Activated T-cell treated with anti-CD3 and anti-CD28 coated beads, Interleukin-2, amount 50 U/mL, for 4 hours (primary cell): ENCODE measurements around the gene PLVAP. TPM values are rescaled to one million over a fixed set of nuclear protein-coding genes. Genes with fewer than 3 reads are reported as not detected.

Source experiments
- ATAC-seq, 2 donors: fragments of 200-7000 bp; cut with Tn5 transposase; one replicate each; pipeline ENCODE4 v1.10.0; 2021
- DNase-seq: peaks from one replicate; pipeline ENCODE4 v3.0.0-alpha.2; 2020
- H3K27me3 Mint-ChIP-seq: one replicate; pipeline ENCODE4 v1.8.0; 2021; ENCODE audit warnings: low read depth, mixed read lengths
- H3K36me3 Mint-ChIP-seq: one replicate; pipeline ENCODE4 v1.8.0; 2022; ENCODE audit warnings: mixed read lengths; ENCODE audit not compliant: insufficient read depth
- H3K4me1 Mint-ChIP-seq: one replicate; pipeline ENCODE4 v1.8.0; 2021; ENCODE audit warnings: low read depth, mixed read lengths
- H3K4me3 Mint-ChIP-seq: one replicate; pipeline ENCODE4 v1.8.0; 2021; ENCODE audit warnings: mild to moderate bottlenecking, moderate library complexity, mixed read lengths
- H3K9me3 Mint-ChIP-seq: one replicate; pipeline ENCODE4 v1.8.0; 2021; ENCODE audit warnings: mixed read lengths
- total RNA-seq, 3 donors: library from RNA; stranded (reverse); gene quantifications; one replicate each; pipeline ENCODE4 v1.2.1, GENCODE V29; 2021

PLVAP gene
- total RNA-seq, 3 donors from 2014 or later: 0.18 TPM; not detected in 2

DNA sequence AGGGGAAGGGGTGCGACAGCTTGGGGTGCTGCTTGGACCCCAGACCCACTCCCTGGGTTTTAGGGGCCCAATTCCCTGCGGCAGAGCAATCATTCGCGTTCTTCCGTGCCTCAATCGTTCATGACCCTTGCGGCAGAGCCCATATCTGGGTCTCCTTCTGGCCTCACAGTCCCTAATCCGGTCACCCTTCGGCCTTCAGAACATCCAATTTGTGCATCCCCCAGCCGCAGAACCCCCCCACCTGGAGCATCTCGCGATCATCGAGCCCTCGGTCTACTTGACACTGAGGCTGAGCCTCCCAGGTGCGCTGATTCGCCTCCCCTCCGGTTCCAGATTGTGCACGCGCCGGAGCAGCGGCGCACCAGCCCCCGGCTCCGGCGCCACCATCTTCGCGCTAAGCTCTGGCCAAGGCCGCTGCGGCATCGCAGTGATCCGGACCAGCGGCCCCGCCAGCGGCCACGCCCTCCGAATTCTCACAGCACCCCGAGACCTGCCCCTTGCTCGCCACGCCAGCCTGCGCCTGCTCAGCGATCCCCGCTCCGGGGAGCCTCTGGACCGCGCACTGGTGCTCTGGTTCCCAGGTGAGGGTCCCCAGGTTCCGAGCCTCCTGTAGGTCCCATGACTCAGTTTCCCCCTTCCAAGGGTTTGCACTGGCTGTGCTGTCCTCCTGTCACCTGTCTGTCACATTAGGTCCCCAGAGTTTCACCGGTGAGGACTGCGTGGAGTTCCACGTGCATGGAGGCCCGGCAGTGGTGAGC, 39.3 kb downstream of the PLVAP start:
- no peaks in the 10 kb centered on the region for H3K9me3 Mint-ChIP-seq
- no peaks in the 10 kb centered on the region for H3K27me3 Mint-ChIP-seq
- DNase-seq: no peak
- H3K36me3 Mint-ChIP-seq: no peaks in the 10 kb centered on the region
- H3K4me3 Mint-ChIP-seq: peak overlapping the region; percentile 85
- H3K4me1 Mint-ChIP-seq: peaks cover 33% of the 10 kb centered on the region
- peak; percentile 2 to 6 for ATAC-seq

DNA sequence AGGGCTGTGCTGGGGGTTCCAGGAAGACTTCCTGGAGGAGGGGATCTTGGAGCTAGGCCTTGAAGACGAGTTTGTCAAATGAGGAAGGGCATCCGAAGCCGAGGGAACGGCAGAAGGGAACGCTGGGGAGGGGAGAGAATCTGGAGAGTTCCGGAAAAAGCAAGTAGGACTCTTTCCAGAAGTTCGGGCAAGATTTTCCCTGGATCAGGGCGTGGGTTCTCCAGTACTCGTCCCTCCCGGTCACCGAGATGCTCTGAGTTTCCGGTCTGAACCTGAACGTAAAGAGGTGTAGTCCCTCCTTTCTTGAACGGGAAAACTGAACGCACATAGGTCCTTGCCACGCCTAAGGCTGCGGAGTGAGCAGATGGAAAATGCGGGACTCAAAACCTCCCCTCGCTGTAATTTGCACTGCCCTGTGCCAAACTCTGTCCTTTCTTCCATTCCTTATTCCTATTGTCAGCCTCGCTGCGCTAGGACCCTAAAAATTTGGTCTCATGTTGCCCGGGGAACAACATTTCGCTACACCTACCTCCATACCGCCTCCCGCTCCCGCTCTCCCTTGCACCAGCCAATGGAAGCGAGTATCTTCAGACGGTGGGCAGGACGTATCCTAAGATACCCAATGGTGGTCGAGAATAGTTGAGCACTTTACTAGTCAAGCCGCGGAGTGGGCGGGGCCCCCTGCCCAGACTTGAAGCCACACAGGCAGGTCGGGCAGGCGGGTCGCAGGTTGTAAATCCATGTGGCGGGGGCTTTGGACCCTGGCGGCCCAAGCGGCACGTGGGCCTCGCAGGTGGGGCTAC, 40.1 kb downstream of the PLVAP start, which contains the start of gene GTPBP3:
Gene GTPBP3, plus strand, starts transcription at position 682 of the 803 bp plus-strand sequence. Its CDS starts 59 bp downstream, at position 741.
- Mint-ChIP-seq H3K36me3 (no peaks in the 10 kb centered on the region), H3K4me1 (peaks cover 34% of the 10 kb centered on the region)
- ATAC-seq: peak; percentile 87 to 88

DNA sequence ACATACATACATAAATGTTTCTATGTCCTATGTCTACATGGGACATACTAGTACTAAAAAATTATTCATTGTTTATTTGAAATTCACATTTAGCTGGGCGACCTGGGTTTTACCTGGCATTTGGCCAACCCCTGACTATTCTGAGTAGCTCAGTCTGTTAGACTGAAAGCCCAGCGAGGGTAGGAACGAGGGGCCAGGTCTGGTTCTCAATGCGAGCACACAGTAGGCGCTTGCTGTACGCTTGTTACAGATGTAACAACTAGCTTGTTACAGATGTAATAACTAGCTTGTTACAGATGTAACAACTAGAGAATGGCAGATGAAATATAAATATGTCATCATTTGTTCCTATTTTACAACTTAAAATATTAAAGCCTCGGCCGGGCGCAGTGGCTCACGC, 41.6 kb downstream of the PLVAP start:
- Mint-ChIP-seq H3K4me1 (peaks cover 35% of the 10 kb centered on the region), H3K36me3 (no peaks in the 10 kb centered on the region), H3K27me3 (no peaks in the 10 kb centered on the region), H3K9me3 (no peaks in the 10 kb centered on the region), H3K4me3 (peak overlapping the region; percentile 81)
- ATAC-seq (no peak), DNase-seq (no peak)

More for the DNA sequence above, 40.1 kb downstream of the PLVAP start, which contains the start of gene GTPBP3:
- H3K9me3 Mint-ChIP-seq: no peaks in the 10 kb centered on the region
- H3K27me3 Mint-ChIP-seq: no peaks in the 10 kb centered on the region
- peak within 1 kb of the TSS; percentile 85 for H3K4me3 Mint-ChIP-seq
- DNase-seq: peak; percentile 95

DNA sequence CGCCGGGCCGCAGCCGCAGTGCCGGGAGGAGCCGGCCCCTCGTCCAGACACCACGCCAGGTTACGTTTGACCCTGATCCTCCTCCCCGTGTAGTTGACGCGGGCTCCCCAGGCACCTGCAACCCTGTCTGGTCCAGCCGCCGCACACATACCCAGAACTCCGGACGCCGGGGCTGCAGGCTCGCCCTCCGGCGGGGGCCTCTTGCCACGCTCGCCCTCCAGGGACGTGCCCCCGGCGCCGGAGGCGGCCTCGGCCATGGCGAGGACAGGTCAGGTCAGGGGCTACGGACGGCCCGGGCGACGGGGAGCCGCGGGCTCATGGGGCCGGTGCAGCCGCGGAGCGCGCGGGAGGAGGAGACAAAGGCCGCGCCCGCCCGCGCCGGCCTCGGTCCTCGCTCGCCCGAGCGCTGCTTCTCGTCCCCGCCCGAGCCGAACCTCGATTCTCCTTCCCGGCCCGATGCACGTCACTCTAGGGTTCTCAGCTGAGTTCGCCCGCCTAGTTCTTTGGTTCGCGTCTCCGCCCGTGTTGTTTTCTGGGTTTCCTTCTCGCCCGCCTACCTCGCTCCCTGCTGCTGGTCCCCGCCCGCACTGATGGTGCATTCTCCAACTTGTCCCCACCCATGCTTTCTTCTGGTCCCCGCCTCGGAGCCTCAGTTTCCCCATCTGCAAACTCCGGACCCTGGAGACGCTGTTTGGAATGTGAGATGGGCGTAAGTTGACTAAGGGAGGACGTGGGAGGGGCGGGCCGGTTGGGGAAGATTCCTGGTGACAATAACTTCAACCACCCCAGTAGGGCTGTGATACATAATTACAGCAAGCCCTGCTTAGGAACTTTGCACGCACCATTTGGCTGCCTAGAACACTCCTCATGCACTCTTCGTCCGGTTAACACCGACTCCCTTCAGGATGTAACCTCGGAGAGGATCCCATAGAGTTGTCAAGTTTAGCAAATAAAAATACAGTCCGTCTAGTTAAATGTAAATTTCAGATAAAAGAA, 42.4 kb downstream of the PLVAP start, which contains the start of gene ANO8:
Gene ANO8, minus strand, starts transcription at position 442 of the 996 bp plus-strand sequence. Its CDS starts 185 bp downstream, at position 257.
- H3K9me3 Mint-ChIP-seq: no peaks in the 10 kb centered on the region
- H3K27me3 Mint-ChIP-seq: peaks cover 2% of the 10 kb centered on the region
- no peaks in the 10 kb centered on the region for H3K36me3 Mint-ChIP-seq
- H3K4me1 Mint-ChIP-seq: peaks cover 39% of the 10 kb centered on the region
- ATAC-seq: peak; percentile 61 to 62
- DNase-seq: peak; percentile 93
- peak within 1 kb of the TSS; percentile 82 for H3K4me3 Mint-ChIP-seq

DNA sequence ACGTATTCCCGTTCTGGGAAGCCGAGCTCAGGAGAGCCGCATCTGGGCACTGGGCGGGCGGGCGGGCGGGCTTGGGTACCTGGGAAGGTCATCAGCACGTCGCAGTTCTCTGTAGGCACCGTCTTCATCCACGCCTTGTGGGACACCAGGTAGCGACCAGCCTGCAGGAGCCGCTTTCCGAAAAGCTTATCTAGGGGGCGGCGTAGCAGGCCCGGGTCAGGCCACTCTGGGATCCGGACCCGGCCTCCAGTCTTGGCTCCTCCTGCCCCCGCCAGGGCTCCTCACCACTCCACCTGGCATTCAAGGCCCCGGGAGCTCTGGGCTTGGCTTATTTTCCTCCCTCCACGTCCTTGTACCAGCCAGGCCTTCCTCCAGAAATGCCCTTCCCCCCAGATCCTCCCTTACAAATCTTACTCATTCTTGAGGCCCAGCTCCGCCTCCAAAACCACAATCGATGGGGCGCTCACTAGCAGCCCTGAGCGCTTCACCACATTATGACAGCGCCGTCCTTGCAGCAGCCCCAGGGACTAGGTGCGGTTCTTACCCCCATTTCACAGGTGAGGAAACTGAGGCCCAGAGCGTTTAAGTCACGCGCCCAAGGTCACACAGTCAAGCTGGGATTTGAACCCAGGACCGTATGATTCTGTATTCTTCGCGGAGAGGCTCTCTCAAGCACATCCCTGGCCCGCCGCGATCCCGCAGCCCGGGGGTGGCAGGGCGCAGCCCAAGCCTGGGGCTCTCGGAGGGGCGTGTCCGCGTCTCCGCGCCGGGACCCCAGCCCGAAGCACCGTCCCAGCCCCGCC, 43.3 kb downstream of the PLVAP start:
- DNase-seq (peak; percentile 72), ATAC-seq (peak; percentile 51 to 53)
- Mint-ChIP-seq H3K27me3 (peaks cover 2% of the 10 kb centered on the region), H3K4me3 (peak overlapping the region; percentile 82), H3K4me1 (peaks cover 40% of the 10 kb centered on the region), H3K36me3 (no peaks in the 10 kb centered on the region), H3K9me3 (no peaks in the 10 kb centered on the region)

DNA sequence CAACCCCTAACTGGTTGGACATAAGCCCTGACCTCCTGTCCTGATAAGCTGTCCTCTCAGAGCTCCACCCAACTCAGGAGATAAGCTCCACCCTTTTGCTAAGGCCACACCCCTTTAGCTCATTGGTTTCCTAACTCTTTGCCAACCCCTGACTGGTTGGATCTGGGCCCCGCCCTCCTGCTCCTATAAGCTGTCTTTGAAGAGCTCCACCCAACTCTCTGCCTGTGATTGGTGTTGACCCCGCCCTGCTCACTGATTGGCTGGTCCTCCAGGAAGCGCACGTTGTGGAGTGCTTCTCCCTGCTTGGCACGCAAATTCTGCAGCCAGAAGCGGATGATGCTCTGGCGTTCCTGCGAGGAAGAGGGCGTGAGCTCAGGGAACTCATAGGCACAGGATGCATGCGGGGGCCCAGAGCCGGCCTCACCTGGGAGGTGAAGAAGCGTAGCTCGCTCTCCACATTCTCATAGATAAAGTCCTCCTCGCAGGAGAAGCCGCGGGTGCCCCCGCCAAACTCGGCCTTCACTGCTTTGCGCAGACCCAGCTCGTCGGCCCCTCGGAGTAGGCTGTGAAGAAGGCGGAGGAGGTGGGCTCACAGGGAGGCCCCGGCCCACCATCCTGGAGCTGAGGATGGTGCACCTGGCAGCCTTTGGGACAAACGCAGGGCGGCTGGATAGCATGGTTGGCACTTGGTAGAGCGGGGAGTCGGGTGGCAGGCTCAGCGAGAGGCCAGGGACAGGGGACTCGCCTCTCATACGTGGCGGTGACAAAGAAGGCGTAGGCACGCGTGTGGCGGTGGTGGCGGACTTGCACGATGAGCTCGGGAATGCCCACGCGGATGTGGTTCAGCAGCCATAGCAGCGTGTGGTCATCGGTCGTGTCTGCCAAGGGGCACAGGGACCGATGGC, 44.2 kb downstream of the PLVAP start:
- no peak overlapping the region for H3K4me3 Mint-ChIP-seq
- H3K4me1 Mint-ChIP-seq: peaks cover 35% of the 10 kb centered on the region
- DNase-seq (no peak), ATAC-seq (no peak)
- no peaks in the 10 kb centered on the region for H3K36me3 Mint-ChIP-seq
- peaks cover 2% of the 10 kb centered on the region for H3K27me3 Mint-ChIP-seq
- no peaks in the 10 kb centered on the region for H3K9me3 Mint-ChIP-seq

DNA sequence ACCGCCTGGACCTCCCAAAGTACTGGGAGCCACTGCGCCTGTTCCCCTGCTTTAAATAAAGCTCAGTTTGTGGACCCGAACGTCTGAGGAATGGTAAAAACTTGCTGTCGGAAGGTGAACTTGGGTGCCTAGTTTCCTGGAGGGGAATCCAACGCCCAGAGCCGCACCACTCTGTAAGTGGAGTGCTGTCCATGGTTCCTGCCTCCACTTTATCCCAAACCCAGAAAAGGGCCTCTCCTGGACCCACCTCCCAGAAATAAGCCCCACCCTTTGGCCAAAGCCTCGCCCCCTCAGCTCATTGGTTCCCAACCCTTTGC, 44.8 kb downstream of the PLVAP start:
- DNase-seq: no peak
- Mint-ChIP-seq H3K4me3 (no peak overlapping the region), H3K9me3 (no peaks in the 10 kb centered on the region)

DNA sequence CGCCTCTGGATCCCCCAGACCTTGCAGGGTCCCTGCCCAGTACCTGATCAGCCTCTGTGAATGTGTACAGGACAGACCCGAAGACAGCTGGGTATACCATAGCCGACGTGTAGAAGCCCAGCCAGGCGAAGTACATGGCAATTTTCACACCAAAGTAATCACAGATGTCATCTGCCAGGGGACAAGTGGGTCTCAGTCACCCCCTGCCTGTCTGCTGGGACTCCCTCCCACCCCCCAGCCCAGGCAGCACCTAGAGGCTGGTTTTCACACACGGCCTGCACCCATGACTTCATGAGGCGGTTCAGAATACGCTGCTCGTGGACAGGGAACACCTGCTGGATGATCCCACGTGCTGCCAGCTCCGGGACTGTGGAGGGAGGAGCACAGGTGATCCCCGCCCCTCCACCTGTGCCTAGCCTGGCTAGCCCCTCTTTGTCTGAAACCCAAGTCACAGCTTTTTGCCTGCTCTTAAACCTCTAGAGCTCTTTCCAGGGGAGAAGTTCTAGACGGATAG, 46.0 kb downstream of the PLVAP start:
- H3K27me3 Mint-ChIP-seq: peaks cover 2% of the 10 kb centered on the region
- H3K4me1 Mint-ChIP-seq: peaks cover 26% of the 10 kb centered on the region
- ATAC-seq (no peak), DNase-seq (no peak)
- no peak overlapping the region for H3K4me3 Mint-ChIP-seq
- no peaks in the 10 kb centered on the region for H3K9me3 Mint-ChIP-seq
- H3K36me3 Mint-ChIP-seq: no peaks in the 10 kb centered on the region

More for the DNA sequence above, 44.8 kb downstream of the PLVAP start:
- Mint-ChIP-seq H3K27me3 (peaks cover 2% of the 10 kb centered on the region), H3K36me3 (no peaks in the 10 kb centered on the region), H3K4me1 (peaks cover 34% of the 10 kb centered on the region)
- no peak for ATAC-seq

DNA sequence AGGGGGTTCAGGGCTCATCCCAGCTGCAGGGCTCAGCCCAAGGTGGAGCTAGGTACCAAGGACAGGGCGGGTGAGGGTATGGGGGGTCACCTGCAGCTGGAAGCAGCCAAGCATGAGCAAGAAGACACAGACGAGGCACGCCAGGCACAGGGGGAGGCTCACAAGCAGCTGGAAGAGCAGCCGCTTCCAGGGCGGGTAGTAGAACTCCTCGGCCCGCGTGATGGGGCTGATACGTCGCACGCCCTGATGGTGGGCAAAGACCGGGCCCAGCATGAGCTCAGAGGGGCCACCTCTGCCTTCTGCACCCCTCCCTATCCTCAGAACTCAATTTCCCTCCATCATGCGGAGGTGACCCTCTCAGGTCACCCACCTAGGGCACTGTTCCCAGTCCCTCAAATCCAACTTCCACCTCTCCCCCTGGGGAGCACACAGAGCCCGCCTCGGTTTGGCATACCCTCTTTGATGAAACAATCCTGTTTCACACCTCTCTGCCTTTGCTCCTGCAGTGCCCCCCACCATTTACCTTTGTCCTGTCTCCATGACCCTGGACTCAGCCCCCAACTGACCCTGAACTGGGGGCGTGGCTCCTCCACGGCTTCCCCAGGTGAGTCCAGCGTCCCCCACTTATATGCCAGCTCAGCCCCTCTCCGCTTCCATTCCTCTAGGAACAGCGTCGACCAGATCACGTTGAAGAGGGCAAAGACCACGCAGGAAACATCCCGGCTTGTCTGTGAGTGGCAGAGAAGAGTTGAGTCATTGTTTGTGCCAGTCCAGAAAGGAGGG, 46.7 kb downstream of the PLVAP start:
- Mint-ChIP-seq H3K9me3 (no peaks in the 10 kb centered on the region), H3K36me3 (no peaks in the 10 kb centered on the region), H3K27me3 (peaks cover 2% of the 10 kb centered on the region), H3K4me3 (peak overlapping the region; percentile 42), H3K4me1 (peaks cover 23% of the 10 kb centered on the region)
- ATAC-seq (no peak), DNase-seq (no peak)

DNA sequence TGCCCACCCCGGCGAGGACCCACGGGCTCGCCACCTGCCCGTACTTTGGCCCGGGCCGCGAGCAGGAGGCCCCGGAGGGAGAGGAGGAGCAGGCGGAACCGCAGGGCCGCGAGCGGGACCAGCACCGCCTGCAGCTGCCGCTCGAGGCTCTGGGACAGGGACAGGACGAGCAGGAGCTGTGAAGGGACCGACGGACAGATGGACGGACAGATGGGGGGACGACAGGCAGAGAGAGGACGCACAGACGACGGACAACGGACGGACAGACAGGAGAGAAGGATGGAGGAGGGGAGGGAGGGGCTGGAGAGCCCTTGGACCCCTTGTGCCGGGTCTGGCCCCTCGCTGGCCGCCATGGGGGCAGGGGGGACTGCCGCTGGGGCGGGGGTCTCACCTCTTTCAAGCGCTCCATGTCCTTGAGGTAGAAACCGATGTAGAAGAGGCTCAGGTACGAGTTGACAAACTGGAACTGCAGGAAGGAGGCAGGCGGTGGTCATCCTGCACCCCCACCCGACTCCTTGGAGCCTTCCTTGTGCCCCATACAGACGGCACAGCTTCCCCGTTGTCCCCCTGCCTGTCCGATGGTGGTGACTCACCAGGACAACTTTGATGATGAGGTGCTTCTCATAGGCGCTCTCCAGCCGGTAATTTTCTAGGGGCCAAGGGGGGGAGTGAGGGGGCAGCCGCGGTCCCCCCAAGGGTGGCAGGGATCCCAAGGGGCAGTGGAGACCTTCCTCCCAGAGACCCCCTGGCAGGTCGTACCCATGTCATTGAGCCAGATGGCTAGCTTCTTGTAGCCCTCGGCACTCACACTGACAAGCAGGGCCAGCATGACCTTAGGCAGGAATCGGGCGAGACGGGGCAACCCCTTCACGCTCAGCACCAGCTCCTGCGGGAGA, 47.5 kb downstream of the PLVAP start:
- Mint-ChIP-seq H3K4me3 (peak overlapping the region; percentile 13), H3K36me3 (no peaks in the 10 kb centered on the region), H3K9me3 (no peaks in the 10 kb centered on the region), H3K4me1 (peaks cover 17% of the 10 kb centered on the region), H3K27me3 (peaks cover 2% of the 10 kb centered on the region)
- no peak for ATAC-seq
- no peak for DNase-seq
